ENCODE results near the gene PSD.

Gene PSD

GRCh38 chr10:102432162-102432950 is 13.8 kb upstream of the PSD start, which contains the start of gene CUEDC2 (continued):
- TF ChIP-seq GFI1B (tag by site-specific recombination; IDR thresholded peaks at IDR 0.05) (peak; percentile 56; the same call in 1 of the 2 replicates), ZNF394 (tag by site-specific recombination; IDR thresholded peaks at IDR 0.05; ENCODE audit: borderline replicate concordance) (no peak), ZNF2 (tag by site-specific recombination; IDR thresholded peaks at IDR 0.05) (peak; percentile 59), ZNF785 (tag by site-specific recombination; IDR thresholded peaks at IDR 0.05) (no peak), ZNF747 (tag by site-specific recombination; IDR thresholded peaks at IDR 0.05) (no peak), TRIM28 (IDR thresholded peaks at IDR 0.05; ENCODE audit: borderline replicate concordance, low read length) (peak; percentile 75; the same call in 1 of the 2 replicates), SP7 (tag by site-specific recombination; IDR thresholded peaks at IDR 0.05) (peak; percentile 92), PRDM1 (tag by site-specific recombination; IDR thresholded peaks at IDR 0.05) (peak; percentile 96), ZNF560 (tag by site-specific recombination; IDR thresholded peaks at IDR 0.05; ENCODE audit: borderline replicate concordance) (0 out of 2 replicates have a peak, but pooled peaks have one; percentile 8), ZNF292 (tag by site-specific recombination; IDR thresholded peaks at IDR 0.05; ENCODE audit: borderline replicate concordance, low read depth) (no peak), KLF10 (tag by site-specific recombination; IDR thresholded peaks at IDR 0.05) (peak; percentile 50; the same call in 1 of the 2 replicates), ZNF221 (tag by site-specific recombination; IDR thresholded peaks at IDR 0.05; ENCODE audit: borderline replicate concordance) (no peak), ZNF529 (tag by site-specific recombination; IDR thresholded peaks at IDR 0.05; ENCODE audit: insufficient replicate concordance) (no peak), ZNF658 (tag by site-specific recombination; IDR thresholded peaks at IDR 0.05) (no peak), KLF9 (tag by site-specific recombination; IDR thresholded peaks at IDR 0.05; ENCODE audit: low read depth) (peak; percentile 70), ZNF514 (tag by site-specific recombination; IDR thresholded peaks at IDR 0.05) (no peak), SCRT1 (tag by site-specific recombination; IDR thresholded peaks at IDR 0.05; ENCODE audit: borderline replicate concordance) (no peak), TCF7L2 (IDR thresholded peaks at IDR 0.05; ENCODE audit: borderline replicate concordance, low read depth, low read length) (peak; percentile 97), ZNF600 (tag by site-specific recombination; IDR thresholded peaks at IDR 0.05) (peak; percentile 69; the same call in 1 of the 2 replicates), ZNF114 (tag by site-specific recombination; IDR thresholded peaks at IDR 0.05) (no peak), ZBTB17 (tag by site-specific recombination; IDR thresholded peaks at IDR 0.05) (peak; percentile 96), ZBTB48 (tag by site-specific recombination; IDR thresholded peaks at IDR 0.05) (peak; percentile 99), YY2 (tag by site-specific recombination; IDR thresholded peaks at IDR 0.05) (peak; percentile 83), ZNF692 (tag by site-specific recombination; IDR thresholded peaks at IDR 0.05) (peak; percentile 88), BCL11B (tag by site-specific recombination; IDR thresholded peaks at IDR 0.05; ENCODE audit: low read depth) (no peak), PRDM10 (tag by site-specific recombination; IDR thresholded peaks at IDR 0.05) (peak; percentile 93), ZNF585B (tag by site-specific recombination; IDR thresholded peaks at IDR 0.05) (no peak), ZNF561 (tag by site-specific recombination; IDR thresholded peaks at IDR 0.05; ENCODE audit: borderline replicate concordance) (peak; percentile 98), HOXC10 (CRISPR knock-in tag; IDR thresholded peaks at IDR 0.05) (no peak), ZBTB10 (tag by site-specific recombination; IDR thresholded peaks at IDR 0.05) (peak; percentile 87), ZNF214 (tag by site-specific recombination; IDR thresholded peaks at IDR 0.05; ENCODE audit: borderline replicate concordance) (no peak)
- TF ChIP-seq, protein P1, sequence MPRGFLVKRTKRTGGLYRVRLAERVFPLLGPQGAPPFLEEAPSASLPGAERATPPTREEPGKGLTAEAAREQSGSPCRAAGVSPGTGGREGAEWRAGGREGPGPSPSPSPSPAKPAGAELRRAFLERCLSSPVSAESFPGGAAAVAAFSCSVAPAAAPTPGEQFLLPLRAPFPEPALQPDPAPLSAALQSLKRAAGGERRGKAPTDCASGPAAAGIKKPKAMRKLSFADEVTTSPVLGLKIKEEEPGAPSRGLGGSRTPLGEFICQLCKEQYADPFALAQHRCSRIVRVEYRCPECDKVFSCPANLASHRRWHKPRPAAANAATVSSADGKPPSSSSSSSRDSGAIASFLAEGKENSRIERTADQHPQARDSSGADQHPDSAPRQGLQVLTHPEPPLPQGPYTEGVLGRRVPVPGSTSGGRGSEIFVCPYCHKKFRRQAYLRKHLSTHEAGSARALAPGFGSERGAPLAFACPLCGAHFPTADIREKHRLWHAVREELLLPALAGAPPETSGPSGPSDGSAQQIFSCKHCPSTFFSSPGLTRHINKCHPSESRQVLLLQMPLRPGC (tag by site-specific recombination; IDR thresholded peaks at IDR 0.05), result no peak

All from HEK293 (cell line).